Measurements from ENCODE around the gene DDX3X. TPM values are rescaled to one million over a fixed set of nuclear protein-coding genes. Genes with fewer than 3 reads are reported as not detected.
"Not testable (repeated sequence)": the region's sequence is repeated elsewhere in the genome, so short reads cannot be mapped to it uniquely, and the experiment has no call there.

DDX3X gene
- total RNA-seq, 1 donor from 2014 or later, result 92.3 TPM

GRCh38 chrX:41409006-41409405 lies 75.0 kb downstream of the DDX3X start:
- no peak for DNase-seq (ENCODE audit: low spot score)

DNA sequence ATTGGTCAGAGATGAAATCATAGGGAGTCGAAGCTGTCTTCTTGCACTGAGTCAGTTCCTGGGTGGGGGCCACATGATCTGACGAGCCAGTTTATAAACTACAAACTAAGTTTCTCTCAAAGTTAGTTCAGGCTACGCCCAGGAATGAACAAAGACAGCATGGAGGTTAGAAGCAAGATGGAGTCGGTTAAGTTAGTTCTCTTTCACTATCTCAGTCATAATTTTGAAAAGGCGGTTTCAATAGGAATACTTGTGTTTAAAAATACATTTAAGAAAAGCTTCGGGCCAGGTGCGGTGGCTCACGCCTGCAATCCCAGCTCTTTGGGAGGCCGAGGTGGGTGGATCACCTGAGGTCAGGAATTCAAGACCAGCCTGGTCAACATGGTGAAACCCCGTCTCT lies 77.3 kb downstream of the DDX3X start:
- DNase-seq (ENCODE audit: low spot score); ATAC-seq: not testable (repeated sequence)

More at GRCh38 chrX:41409006-41409405, 75.0 kb downstream of the DDX3X start:
- no peak for ATAC-seq

GRCh38 chrX:41412261-41413081 lies 78.5 kb downstream of the DDX3X start:
- ATAC-seq, result peak; percentile 94

More at GRCh38 chrX:41412261-41413081, 78.5 kb downstream of the DDX3X start:
- peak; percentile 71 for DNase-seq (ENCODE audit: low spot score)

Other genes with a start within 250 kb of the DDX3X start
- 44.5 TPM for gene USP9X, start 248.7 kb upstream of the DDX3X start, total RNA-seq
- not detected for gene NYX, start 113.2 kb downstream of the DDX3X start, total RNA-seq

All from left lobe of liver (tissue), 2 donors.